PC-9 (cell line): ENCODE measurements around the gene PUM2.
"Not testable (repeated sequence)": the region's sequence is repeated elsewhere in the genome, so short reads cannot be mapped to it uniquely, and the experiment has no call there.

ENCODE experiments used
- CTCF ChIP-seq: fragments of 200-600 bp; sonication (generic); conservative IDR thresholded peaks from 2 replicates; pipeline ENCODE4 v1.6.1; 2017; ENCODE audit warnings: mixed run types, antibody characterized with exemption, mild to moderate bottlenecking, moderate library complexity
- EZH2 ChIP-seq: fragments of 200-600 bp; sonication (generic); IDR thresholded peaks from 2 replicates; pipeline ENCODE4 v1.8.0; 2017; ENCODE audit warnings: antibody characterized with exemption, low read depth

DNA sequence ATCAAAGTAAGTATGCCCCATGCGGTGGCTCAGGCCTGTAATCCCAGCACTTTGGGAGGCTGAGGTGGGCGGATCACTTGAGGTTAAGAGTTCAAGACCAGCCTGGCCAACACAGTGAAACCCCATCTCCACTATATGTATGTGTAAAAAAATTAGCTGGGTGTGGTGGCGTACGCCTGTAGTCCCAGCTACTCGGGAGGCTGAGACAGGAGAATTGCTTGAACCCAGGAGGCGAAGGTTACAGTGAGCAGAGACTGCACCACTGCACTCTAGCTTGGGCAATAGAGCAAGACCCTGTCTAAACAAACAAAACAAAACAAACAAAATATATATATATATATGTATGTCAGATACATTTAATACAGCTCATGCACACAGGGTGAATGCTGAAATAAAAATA is 82.3 kb downstream of the PUM2 start:
- TF ChIP-seq CTCF, EZH2: not testable (repeated sequence)
